K562 (cell line): Measurements from ENCODE around the gene MRPL30. TPM values are rescaled to one million over a fixed set of nuclear protein-coding genes. Genes with fewer than 3 reads are reported as not detected.

Experiments used
- ATAC-seq: fragments of 200-7000 bp; cut with Tn5 transposase; 3 replicates; pipeline ENCODE4 v1.9.1; 2020; ENCODE audit warnings: moderate library complexity
- BruUV-seq: library from RNA; stranded (reverse); fragments of 400-500 nt; replicated peaks from 2 replicates; lab custom pipeline; 2021; lab: Mats Ljungman, UMichigan
- CTCF ChIA-PET: fragments of 300-600 bp; formaldehyde crosslinking; extraction: SDS; loops from one replicate; lab custom pipeline; 2021; ENCODE audit warnings: low intra/inter-chr PET ratio; lab: Yijun Ruan, JAX
- POLR2A ChIA-PET: fragments of 300-600, 350-650 bp; sonication (Branson Sonifier 250); formaldehyde crosslinking; extraction: SDS; loops from one replicate; lab custom pipeline; 2021; ENCODE audit warnings: antibody characterized with exemption, inconsistent platforms; lab: Yijun Ruan, JAX
- DNase-seq, 4 experiments: peaks; one replicate each; pipeline versions ENCODE4 v3.0.0 to v3.0.0-alpha.2; 2011 to 2018; ENCODE audit warnings: low spot score in 3 of 4, mixed read lengths in 3 of 4; ENCODE audit errors: extremely low read depth in 1 of 4
- FAIRE-seq: peaks from 2 replicates; lab custom pipeline; 2011; peaks lifted over from hg19 to GRCh38; lab: Jason Lieb, UNC
- H2AFZ ChIP-seq: 2 replicates; pipeline ENCODE4 v1.6.0; 2011; ENCODE audit warnings: low read depth, low read length, control low read depth, inconsistent platforms
- H3K27ac ChIP-seq: fragments of 200-600 bp; 3 replicates; pipeline ENCODE4 v1.8.0; 2011; ENCODE audit warnings: low read depth, mild to moderate bottlenecking, control low read depth, inconsistent platforms, low read length, moderate library complexity, mixed read lengths; ENCODE audit errors: extremely low read depth
- H3K27me3 ChIP-seq, 2 experiments: fragments of 300-600 bp in 1 of 2; 2 replicates in 1 of 2; 3 replicates in 1 of 2; pipeline versions ENCODE4 v1.6.0 to v1.8.0; 2011; ENCODE audit warnings: inconsistent platforms in 2 of 2, low read length in 2 of 2, mild to moderate bottlenecking in 1 of 2, mixed read lengths in 1 of 2, moderate library complexity in 1 of 2; ENCODE audit not compliant: control insufficient read depth in 2 of 2, insufficient read depth in 2 of 2
- H3K36me3 ChIP-seq: fragments of 300-600 bp; 3 replicates; pipeline ENCODE4 v1.8.0; 2011; ENCODE audit warnings: mild to moderate bottlenecking, low read length, inconsistent platforms; ENCODE audit not compliant: control insufficient read depth, insufficient read depth
- H3K4me1 ChIP-seq, 2 experiments: fragments of 200-600 bp in 1 of 2; replicated peaks in 1 of 2; 2 replicates in 1 of 2; 3 replicates in 1 of 2; pipeline versions ENCODE4 v1.5.1 to v1.8.0; 2011; ENCODE audit warnings: inconsistent platforms in 2 of 2, low read length in 2 of 2, mild to moderate bottlenecking in 1 of 2, mixed read lengths in 1 of 2, moderate library complexity in 1 of 2; ENCODE audit not compliant: control insufficient read depth in 2 of 2, insufficient read depth in 2 of 2
- H3K4me2 ChIP-seq: 2 replicates; pipeline ENCODE4 v1.6.1; 2011; ENCODE audit warnings: low read length, control low read depth, inconsistent platforms, mixed read lengths; ENCODE audit not compliant: insufficient read depth
- H3K4me3 ChIP-seq: fragments of 200-600 bp; sonication (generic), shearing (Covaris generic); 2 replicates; pipeline ENCODE4 v1.5.1; 2016; ENCODE audit warnings: control low read depth, inconsistent platforms
- H3K79me2 ChIP-seq: fragments of 200-600 bp; 3 replicates; pipeline ENCODE4 v1.8.0; 2011; ENCODE audit warnings: low read length, inconsistent platforms; ENCODE audit not compliant: control insufficient read depth, insufficient read depth
- H3K9ac ChIP-seq, 2 experiments: 2 replicates each; pipeline versions ENCODE4 v1.6.0 to v1.6.1; 2011; ENCODE audit warnings: low read depth in 2 of 2, low read length in 2 of 2, control low read depth in 1 of 2, inconsistent platforms in 1 of 2, mild to moderate bottlenecking in 1 of 2, mixed read lengths in 1 of 2; ENCODE audit not compliant: insufficient read depth in 1 of 2
- H3K9me1 ChIP-seq: one replicate; pipeline ENCODE4 v1.6.0; 2011; ENCODE audit warnings: inconsistent platforms, mild to moderate bottlenecking, low read length, moderate library complexity; ENCODE audit not compliant: control insufficient read depth, insufficient read depth
- H3K9me3 ChIP-seq: replicated peaks from 2 replicates; pipeline ENCODE4 v1.5.1; 2011; ENCODE audit warnings: low read depth, low read length, inconsistent platforms; ENCODE audit not compliant: control insufficient read depth, insufficient read depth
- H4K20me1 ChIP-seq: replicated peaks from 2 replicates; pipeline ENCODE4 v1.6.1; 2011; ENCODE audit warnings: low read length, inconsistent platforms, mixed read lengths; ENCODE audit not compliant: control insufficient read depth, insufficient read depth
- ARID1B ChIP-seq: fragments of 450-650 bp; IDR thresholded peaks from 2 replicates; pipeline ENCODE4 v1.6.1; 2016; ENCODE audit warnings: antibody characterized with exemption, mild to moderate bottlenecking, inconsistent platforms
- CBFA2T3 ChIP-seq: fragments of 450-650 bp; IDR thresholded peaks from 2 replicates; pipeline ENCODE4 v1.6.1; 2017
- DPF2 ChIP-seq: fragments of 450-650 bp; IDR thresholded peaks from 2 replicates; pipeline ENCODE4 v1.6.1; 2016
- FOXK1 ChIP-seq: sonication (generic); formaldehyde crosslinking; IDR thresholded peaks from 2 replicates; pipeline ENCODE4 v1.8.0; 2022; ENCODE audit warnings: missing genetic modification reagents, mild to moderate bottlenecking, borderline replicate concordance
- HDAC2 ChIP-seq: fragments of 450-650 bp; IDR thresholded peaks from 2 replicates; pipeline ENCODE4 v1.6.1; 2016; ENCODE audit warnings: mild to moderate bottlenecking
- HMG20A ChIP-seq: fragments of 450-650 bp; formaldehyde crosslinking; conservative IDR thresholded peaks from 2 replicates; pipeline ENCODE4 v1.4.0; 2020; ENCODE audit warnings: mild to moderate bottlenecking, mixed read lengths
- JUN ChIP-seq, 2 experiments: sonication (generic) in 1 of 2; formaldehyde crosslinking in 1 of 2; IDR thresholded peaks; 2 replicates each; pipeline versions ENCODE4 v1.6.1 to v1.8.0; 2012 to 2022; ENCODE audit warnings: borderline replicate concordance in 2 of 2, mild to moderate bottlenecking in 2 of 2, improper control_type of control experiment in 1 of 2, low read depth in 1 of 2, low read length in 1 of 2, missing genetic modification reagents in 1 of 2
- JUND ChIP-seq, 2 experiments: IDR thresholded peaks; 2 replicates in 1 of 2; 3 replicates in 1 of 2; pipeline ENCODE4 v1.6.1; 2011; ENCODE audit warnings: borderline replicate concordance in 2 of 2, low read depth in 2 of 2, low read length in 2 of 2, improper control_type of control experiment in 1 of 2, missing biosample characterization in 1 of 2, missing genetic modification characterization in 1 of 2, missing genetic modification reagents in 1 of 2
- KDM1A ChIP-seq, 2 experiments: fragments of 450-650 bp; IDR thresholded peaks; 2 replicates each; pipeline ENCODE4 v1.6.1; 2016; ENCODE audit warnings: mild to moderate bottlenecking in 2 of 2
- NCOA4 ChIP-seq: fragments of 450-650 bp; IDR thresholded peaks from 2 replicates; pipeline ENCODE4 v1.6.1; 2018; ENCODE audit warnings: mild to moderate bottlenecking; ENCODE audit not compliant: partially characterized antibody
- POLR2B ChIP-seq: fragments of 450-650 bp; IDR thresholded peaks from 2 replicates; pipeline ENCODE4 v1.6.1; 2018; ENCODE audit warnings: low read depth; ENCODE audit not compliant: partially characterized antibody
- RFX5 ChIP-seq: IDR thresholded peaks from 2 replicates; pipeline ENCODE4 v1.6.1; 2011; ENCODE audit warnings: low read depth, mild to moderate bottlenecking, improper control_type of control experiment, low read length
- TAL1 ChIP-seq: fragments of 450-650 bp; IDR thresholded peaks from 2 replicates; pipeline ENCODE4 v1.6.1; 2016; ENCODE audit warnings: mild to moderate bottlenecking
- ZNF384 ChIP-seq: IDR thresholded peaks from 2 replicates; pipeline ENCODE4 v1.6.1; 2012; ENCODE audit warnings: low read depth, low read length, improper control_type of control experiment
- ZNF766 ChIP-seq: fragments of 200-800 bp; sonication (Bioruptor generic); conservative IDR thresholded peaks from 2 replicates; pipeline ENCODE4 v1.6.1; 2016; ENCODE audit warnings: missing genetic modification characterization, missing compliant biosample characterization
- WGBS: fragments of 100-300 bp; shearing (Covaris generic); methylation state at CpG from one replicate; pipeline ENCODE4 v1.1.6; 2016; ENCODE audit warnings: low coverage, mixed read lengths; ENCODE audit not compliant: insufficient coverage; ENCODE audit errors: missing lambda C conversion rate; 5-methylcytosine and 5-hydroxymethylcytosine counted together
- in situ Hi-C: fragments of 300-500 bp; cut with MboI; formaldehyde crosslinking; loops from 4 replicates; pipeline ENCODE4 v1.15.0; 2018; ENCODE audit warnings: inconsistent platforms, mixed read lengths
- intact Hi-C: fragments of 100-400 bp; cut with micrococcal nuclease; formaldehyde crosslinking; loops from 2 replicates; pipeline ENCODE4 v1.14.2; 2022
- polyA plus RNA-seq, 8 experiments: library from polyadenylated mRNA; depleted of rRNA in 4 of 8; stranded (reverse) in 5 of 8; unstranded in 3 of 8; fragments of >200 nt; fragmentation: Nextera tagmentation in 2 of 8; fragmentation: Illumina TruSeq in 1 of 8; extraction: Ambion mirVana in 2 of 8; extraction: Trizol in 1 of 8; gene quantifications; 2 replicates each; pipeline versions ENCODE4 v1.2.1 to v1.2.3, GENCODE V29; 2011 to 2014; ENCODE audit warnings: inconsistent platforms in 1 of 8, missing spikeins in 1 of 8
- total RNA-seq, 7 experiments: library from RNA; depleted of rRNA in 6 of 7; stranded (reverse); fragments of >200 nt in 6 of 7; fragmentation: Illumina TruSeq in 2 of 7; extraction: Trizol in 2 of 7; gene quantifications; 2 replicates each; pipeline versions ENCODE4 v1.2.1 to v1.2.3, GENCODE V29; 2011 to 2021; ENCODE audit warnings: low replicate concordance in 1 of 7
- TF ChIP-seq, protein P1 (sequence below): fragments of 250-450 bp; sonication (Bioruptor Pico); IDR thresholded peaks from 2 replicates; pipeline ENCODE4 v1.4.0; 2020
- TF ChIP-seq, protein P2 (sequence below), 2 experiments: IDR thresholded peaks in 1 of 2; conservative IDR thresholded peaks in 1 of 2; 2 replicates each; pipeline ENCODE4 v1.6.1; 2016; ENCODE audit warnings: low read depth in 2 of 2, mild to moderate bottlenecking in 1 of 2, missing compliant biosample characterization in 1 of 2, missing genetic modification characterization in 1 of 2, moderate library complexity in 1 of 2
- TF ChIP-seq, protein P3 (sequence below): sonication (generic); formaldehyde crosslinking; IDR thresholded peaks from 2 replicates; pipeline ENCODE4 v1.8.1; 2022; ENCODE audit warnings: missing genetic modification reagents

MRPL30 gene
- total and polyA plus RNA-seq, 9 of the 15 experiments (the other 6 are each of a cell fraction or from before 2014, with no cell fraction given): 63.3 to 130 (median 87.0) TPM

DNA sequence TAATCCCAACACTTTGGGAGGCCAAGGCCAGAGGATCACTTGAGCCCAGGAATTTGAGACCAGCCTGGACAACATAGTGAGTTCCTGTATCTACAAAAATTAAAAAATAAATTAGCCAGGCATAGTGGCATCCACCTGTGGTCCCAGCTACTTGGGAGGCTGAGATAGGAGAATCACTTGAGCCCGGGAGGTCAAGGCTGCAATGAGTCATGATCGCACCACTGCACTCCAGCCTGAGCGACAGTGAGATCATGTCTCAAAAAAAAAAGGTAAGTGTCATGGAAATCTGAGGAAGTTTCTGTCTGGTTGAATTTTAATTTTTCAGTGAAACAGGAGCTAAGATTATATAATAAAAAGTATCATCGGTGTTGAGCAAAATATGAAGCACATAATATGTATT, 42.0 kb upstream of the MRPL30 start:
- POLR2A ChIA-PET: interaction anchor here (0.6 kb wide), 2 partner anchors 207 to 746 kb away, joined by 3 read pairs; no protein-coding TSS in a partner anchor
- TF ChIP-seq HMG20A (CRISPR knock-in tag): no peak
- TF ChIP-seq JUN (IDR thresholded peaks at IDR 0.05; ENCODE audit: borderline replicate concordance, low read depth, low read length): peak; percentile 72; the same call in 1 of the 2 replicates
- TF ChIP-seq JUN (CRISPR knock-in tag; IDR thresholded peaks at IDR 0.05; ENCODE audit: borderline replicate concordance): no peak
- peak; percentile 64 for TF ChIP-seq CBFA2T3
- TF ChIP-seq, protein P1, sequence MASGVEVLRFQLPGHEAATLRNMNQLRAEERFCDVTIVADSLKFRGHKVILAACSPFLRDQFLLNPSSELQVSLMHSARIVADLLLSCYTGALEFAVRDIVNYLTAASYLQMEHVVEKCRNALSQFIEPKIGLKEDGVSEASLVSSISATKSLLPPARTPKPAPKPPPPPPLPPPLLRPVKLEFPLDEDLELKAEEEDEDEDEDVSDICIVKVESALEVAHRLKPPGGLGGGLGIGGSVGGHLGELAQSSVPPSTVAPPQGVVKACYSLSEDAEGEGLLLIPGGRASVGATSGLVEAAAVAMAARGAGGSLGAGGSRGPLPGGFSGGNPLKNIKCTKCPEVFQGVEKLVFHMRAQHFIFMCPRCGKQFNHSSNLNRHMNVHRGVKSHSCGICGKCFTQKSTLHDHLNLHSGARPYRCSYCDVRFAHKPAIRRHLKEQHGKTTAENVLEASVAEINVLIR (CRISPR knock-in tag): no peak
- 0 out of 2 replicates have a peak, but pooled peaks have one; percentile 28 for TF ChIP-seq DPF2
- no peak for TF ChIP-seq POLR2B
- TF ChIP-seq FOXK1 (CRISPR knock-in tag): no peak
- TF ChIP-seq ZNF384: no peak
- TF ChIP-seq, protein P2, sequence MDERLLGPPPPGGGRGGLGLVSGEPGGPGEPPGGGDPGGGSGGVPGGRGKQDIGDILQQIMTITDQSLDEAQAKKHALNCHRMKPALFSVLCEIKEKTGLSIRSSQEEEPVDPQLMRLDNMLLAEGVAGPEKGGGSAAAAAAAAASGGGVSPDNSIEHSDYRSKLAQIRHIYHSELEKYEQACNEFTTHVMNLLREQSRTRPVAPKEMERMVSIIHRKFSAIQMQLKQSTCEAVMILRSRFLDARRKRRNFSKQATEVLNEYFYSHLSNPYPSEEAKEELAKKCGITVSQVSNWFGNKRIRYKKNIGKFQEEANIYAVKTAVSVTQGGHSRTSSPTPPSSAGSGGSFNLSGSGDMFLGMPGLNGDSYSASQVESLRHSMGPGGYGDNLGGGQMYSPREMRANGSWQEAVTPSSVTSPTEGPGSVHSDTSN (CRISPR knock-in tag; IDR thresholded peaks at IDR 0.05; ENCODE audit: low read depth): no peak
- TF ChIP-seq, protein P2 (tag; conservative IDR thresholded peaks at IDR 0.05; ENCODE audit: low read depth): no peak
- no peak for TF ChIP-seq NCOA4
- peak; percentile 50; the same call in 1 of the 2 replicates for TF ChIP-seq ARID1B
- TF ChIP-seq HDAC2: no peak
- peak; percentile 78 for TF ChIP-seq JUND (IDR thresholded peaks at IDR 0.05; ENCODE audit: borderline replicate concordance, low read depth, low read length)
- TF ChIP-seq JUND (tag; IDR thresholded peaks at IDR 0.05; ENCODE audit: borderline replicate concordance, low read depth, low read length): peak; percentile 51; the same call in 1 of the 3 replicates
- no peak for TF ChIP-seq RFX5
- 0 out of 2 replicates have a peak, but pooled peaks have one; percentile 13 for TF ChIP-seq TAL1
- TF ChIP-seq KDM1A (IDR thresholded peaks at IDR 0.05): peak in 1 of 2 experiments; percentile 36; a peak in 1 of 4 replicates
- TF ChIP-seq, protein P3, sequence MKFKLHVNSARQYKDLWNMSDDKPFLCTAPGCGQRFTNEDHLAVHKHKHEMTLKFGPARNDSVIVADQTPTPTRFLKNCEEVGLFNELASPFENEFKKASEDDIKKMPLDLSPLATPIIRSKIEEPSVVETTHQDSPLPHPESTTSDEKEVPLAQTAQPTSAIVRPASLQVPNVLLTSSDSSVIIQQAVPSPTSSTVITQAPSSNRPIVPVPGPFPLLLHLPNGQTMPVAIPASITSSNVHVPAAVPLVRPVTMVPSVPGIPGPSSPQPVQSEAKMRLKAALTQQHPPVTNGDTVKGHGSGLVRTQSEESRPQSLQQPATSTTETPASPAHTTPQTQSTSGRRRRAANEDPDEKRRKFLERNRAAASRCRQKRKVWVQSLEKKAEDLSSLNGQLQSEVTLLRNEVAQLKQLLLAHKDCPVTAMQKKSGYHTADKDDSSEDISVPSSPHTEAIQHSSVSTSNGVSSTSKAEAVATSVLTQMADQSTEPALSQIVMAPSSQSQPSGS (CRISPR knock-in tag): no peak
- TF ChIP-seq ZNF766 (CRISPR knock-in tag): no peak

More for the DNA sequence above, 42.0 kb upstream of the MRPL30 start:
- CTCF ChIA-PET: no interaction called here
- in situ Hi-C loops (no loop called here), intact Hi-C loops (no loop called here)
- Histone ChIP-seq H3K9me1 (no peaks in the 10 kb centered on the region), H3K36me3 (no peaks in the 10 kb centered on the region), H3K27ac (no peak overlapping the region), H3K9me3 (no peaks in the 10 kb centered on the region), H2AFZ (no peak overlapping the region), H3K4me2 (no peak overlapping the region), H3K9ac (no peak overlapping the region), H3K27me3 (no peaks in the 10 kb centered on the region), H3K4me3 (no peak overlapping the region), H4K20me1 (no peaks in the 10 kb centered on the region), H3K4me1 (peaks cover 0 to 17% of the 10 kb centered on the region in 2 experiments; a peak in 2 of 5 replicates), H3K79me2 (no peaks in the 10 kb centered on the region)
- peak; percentile 49 for FAIRE-seq
- DNase-seq: peak in 1 of 4 experiments; percentile 43
- ATAC-seq: no peak
- BruUV-seq: no TSS peak
- WGBS: 6% methylated on average over 4 of the region's 4 CpGs
